ENCODE measurements around the gene KCP.

GRCh38 chr7:128869138-128869943 is 41.2 kb downstream of the KCP start:
- TF ChIP-seq CTCF (CRISPR knock-in tag; IDR thresholded peaks at IDR 0.05) (peak; percentile 31; the same call in 1 of the 2 replicates), MAX (IDR thresholded peaks at IDR 0.05) (peak; percentile 54; the same call in 1 of the 2 replicates)
